Measurements from ENCODE around the gene FLRT2.

FLRT2 gene

GRCh38 chr14:85702997-85703396, 173.1 kb downstream of the FLRT2 start:
- Histone ChIP-seq H3K27me3 (ENCODE audit: control insufficient read depth, low read length) (no peaks in the 10 kb centered on the region), H3K79me2 (ENCODE audit: control insufficient read depth, low read length) (no peaks in the 10 kb centered on the region), H4K20me1 (ENCODE audit: control insufficient read depth, insufficient read depth, low read depth, low read length) (no peaks in the 10 kb centered on the region), H3K36me3 (ENCODE audit: control insufficient read depth, low read length) (no peaks in the 10 kb centered on the region), H3K4me3 (ENCODE audit: low read length) (no peak overlapping the region), H3K9me3 (ENCODE audit: control insufficient read depth, insufficient read depth, low read length) (no peaks in the 10 kb centered on the region; the same call in 1 of the 2 replicates), H3K4me1 (ENCODE audit: control insufficient read depth, low read length) (no peaks in the 10 kb centered on the region), H3F3A (ENCODE audit: control insufficient read depth, insufficient read depth) (no peaks in the 10 kb centered on the region), H3K9me2 (replicated peaks; ENCODE audit: control insufficient read depth, low read length) (no peaks in the 10 kb centered on the region), H3K4me2 (ENCODE audit: low read length) (no peak overlapping the region), H3K27ac (ENCODE audit: low read depth, low read length) (no peak overlapping the region)
- TF ChIP-seq CTCF (IDR thresholded peaks at IDR 0.05; ENCODE audit: low read depth, low read length, poor library complexity, severe bottlenecking) = no peak
- TF ChIP-seq EZH2phosphoT487 (IDR thresholded peaks at IDR 0.05; ENCODE audit: borderline replicate concordance, low read length) = no peak

Measured in DOHH2 (cell line).